WTC11 (cell line): ENCODE data around the gene SRRM5.

ENCODE experiments used
- CREB1 ChIP-seq: sonication (generic); formaldehyde crosslinking; IDR thresholded peaks from 2 replicates; pipeline ENCODE4 v1.8.0; 2023; ENCODE audit warnings: mild to moderate bottlenecking, missing genetic modification reagents
- GABPB1 ChIP-seq: sonication (generic); formaldehyde crosslinking; IDR thresholded peaks from 2 replicates; pipeline ENCODE4 v1.8.1; 2023; ENCODE audit warnings: mild to moderate bottlenecking, missing genetic modification reagents
- TEAD4 ChIP-seq: sonication (generic); formaldehyde crosslinking; IDR thresholded peaks from 2 replicates; pipeline ENCODE4 v1.8.0; 2022; ENCODE audit warnings: mild to moderate bottlenecking, missing genetic modification reagents
- ZNF263 ChIP-seq: sonication (generic); formaldehyde crosslinking; IDR thresholded peaks from 2 replicates; pipeline ENCODE4 v1.8.1; 2022; ENCODE audit warnings: low read depth, mild to moderate bottlenecking, moderate library complexity, missing genetic modification reagents
- TF ChIP-seq, protein P1 (sequence below): fragments of 200-600 bp; IDR thresholded peaks from 2 replicates; pipeline ENCODE4 v1.8.0; 2022; ENCODE audit warnings: antibody characterized with exemption
- TF ChIP-seq, protein P2 (sequence below): sonication (generic); formaldehyde crosslinking; IDR thresholded peaks from 2 replicates; pipeline ENCODE4 v1.8.1; 2022; ENCODE audit warnings: mild to moderate bottlenecking, moderate library complexity, missing genetic modification reagents
- TF ChIP-seq, protein P3 (sequence below): fragments of 250-450 bp; sonication (Bioruptor Pico); IDR thresholded peaks from 2 replicates; pipeline ENCODE4 v1.9.0; 2021; ENCODE audit warnings: mild to moderate bottlenecking

DNA sequence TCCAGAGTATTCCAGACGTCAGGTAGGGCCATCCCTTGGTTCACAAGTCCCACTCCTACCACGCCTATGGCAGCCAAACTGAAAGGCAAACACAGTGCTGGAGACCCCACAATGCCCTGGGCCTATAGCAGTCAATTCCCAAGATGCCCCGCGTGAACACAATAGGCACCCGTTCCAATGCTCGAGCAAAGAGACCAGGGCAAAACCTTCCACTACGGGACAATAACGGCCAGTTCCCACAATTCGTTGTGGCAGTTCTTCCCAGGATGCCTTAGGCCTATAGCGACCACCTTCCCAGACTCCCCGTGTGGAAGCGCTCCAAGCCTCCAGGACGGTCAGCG lies 7.0 kb downstream of the SRRM5 start:
- TF ChIP-seq TEAD4 (CRISPR knock-in tag) (no peak), ZNF263 (CRISPR knock-in tag) (no peak), GABPB1 (CRISPR knock-in tag) (no peak), CREB1 (no peak)
- TF ChIP-seq, protein P1, sequence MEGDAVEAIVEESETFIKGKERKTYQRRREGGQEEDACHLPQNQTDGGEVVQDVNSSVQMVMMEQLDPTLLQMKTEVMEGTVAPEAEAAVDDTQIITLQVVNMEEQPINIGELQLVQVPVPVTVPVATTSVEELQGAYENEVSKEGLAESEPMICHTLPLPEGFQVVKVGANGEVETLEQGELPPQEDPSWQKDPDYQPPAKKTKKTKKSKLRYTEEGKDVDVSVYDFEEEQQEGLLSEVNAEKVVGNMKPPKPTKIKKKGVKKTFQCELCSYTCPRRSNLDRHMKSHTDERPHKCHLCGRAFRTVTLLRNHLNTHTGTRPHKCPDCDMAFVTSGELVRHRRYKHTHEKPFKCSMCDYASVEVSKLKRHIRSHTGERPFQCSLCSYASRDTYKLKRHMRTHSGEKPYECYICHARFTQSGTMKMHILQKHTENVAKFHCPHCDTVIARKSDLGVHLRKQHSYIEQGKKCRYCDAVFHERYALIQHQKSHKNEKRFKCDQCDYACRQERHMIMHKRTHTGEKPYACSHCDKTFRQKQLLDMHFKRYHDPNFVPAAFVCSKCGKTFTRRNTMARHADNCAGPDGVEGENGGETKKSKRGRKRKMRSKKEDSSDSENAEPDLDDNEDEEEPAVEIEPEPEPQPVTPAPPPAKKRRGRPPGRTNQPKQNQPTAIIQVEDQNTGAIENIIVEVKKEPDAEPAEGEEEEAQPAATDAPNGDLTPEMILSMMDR, result no peak
- TF ChIP-seq, protein P2, sequence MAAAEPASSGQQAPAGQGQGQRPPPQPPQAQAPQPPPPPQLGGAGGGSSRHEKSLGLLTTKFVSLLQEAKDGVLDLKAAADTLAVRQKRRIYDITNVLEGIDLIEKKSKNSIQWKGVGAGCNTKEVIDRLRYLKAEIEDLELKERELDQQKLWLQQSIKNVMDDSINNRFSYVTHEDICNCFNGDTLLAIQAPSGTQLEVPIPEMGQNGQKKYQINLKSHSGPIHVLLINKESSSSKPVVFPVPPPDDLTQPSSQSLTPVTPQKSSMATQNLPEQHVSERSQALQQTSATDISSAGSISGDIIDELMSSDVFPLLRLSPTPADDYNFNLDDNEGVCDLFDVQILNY (CRISPR knock-in tag), result no peak
- TF ChIP-seq, protein P3, sequence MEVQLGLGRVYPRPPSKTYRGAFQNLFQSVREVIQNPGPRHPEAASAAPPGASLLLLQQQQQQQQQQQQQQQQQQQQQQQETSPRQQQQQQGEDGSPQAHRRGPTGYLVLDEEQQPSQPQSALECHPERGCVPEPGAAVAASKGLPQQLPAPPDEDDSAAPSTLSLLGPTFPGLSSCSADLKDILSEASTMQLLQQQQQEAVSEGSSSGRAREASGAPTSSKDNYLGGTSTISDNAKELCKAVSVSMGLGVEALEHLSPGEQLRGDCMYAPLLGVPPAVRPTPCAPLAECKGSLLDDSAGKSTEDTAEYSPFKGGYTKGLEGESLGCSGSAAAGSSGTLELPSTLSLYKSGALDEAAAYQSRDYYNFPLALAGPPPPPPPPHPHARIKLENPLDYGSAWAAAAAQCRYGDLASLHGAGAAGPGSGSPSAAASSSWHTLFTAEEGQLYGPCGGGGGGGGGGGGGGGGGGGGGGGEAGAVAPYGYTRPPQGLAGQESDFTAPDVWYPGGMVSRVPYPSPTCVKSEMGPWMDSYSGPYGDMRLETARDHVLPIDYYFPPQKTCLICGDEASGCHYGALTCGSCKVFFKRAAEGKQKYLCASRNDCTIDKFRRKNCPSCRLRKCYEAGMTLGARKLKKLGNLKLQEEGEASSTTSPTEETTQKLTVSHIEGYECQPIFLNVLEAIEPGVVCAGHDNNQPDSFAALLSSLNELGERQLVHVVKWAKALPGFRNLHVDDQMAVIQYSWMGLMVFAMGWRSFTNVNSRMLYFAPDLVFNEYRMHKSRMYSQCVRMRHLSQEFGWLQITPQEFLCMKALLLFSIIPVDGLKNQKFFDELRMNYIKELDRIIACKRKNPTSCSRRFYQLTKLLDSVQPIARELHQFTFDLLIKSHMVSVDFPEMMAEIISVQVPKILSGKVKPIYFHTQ (CRISPR knock-in tag), result no peak
